Nephron (organoid): ENCODE measurements around the gene LAMA5.

Experiments
- H3K27ac Mint-ChIP-seq, 3 experiments: 2 replicates each; pipeline ENCODE4 v1.8.0; 2020; ENCODE audit warnings: mixed read lengths in 3 of 3, mild to moderate bottlenecking in 2 of 3, moderate library complexity in 1 of 3
- H3K27me3 Mint-ChIP-seq: 2 replicates; pipeline ENCODE4 v1.8.0; 2021; ENCODE audit warnings: low read depth, mild to moderate bottlenecking, moderate library complexity, mixed read lengths
- H3K36me3 Mint-ChIP-seq: 2 replicates; pipeline ENCODE4 v1.8.0; 2020; ENCODE audit warnings: low read depth, mixed read lengths
- H3K4me1 Mint-ChIP-seq: 2 replicates; pipeline ENCODE4 v1.8.0; 2020; ENCODE audit warnings: mixed read lengths
- H3K4me3 Mint-ChIP-seq, 3 experiments: 2 replicates each; pipeline ENCODE4 v1.8.0; 2020; ENCODE audit warnings: mild to moderate bottlenecking in 3 of 3, mixed read lengths in 3 of 3, moderate library complexity in 2 of 3
- H3K9me3 Mint-ChIP-seq: 2 replicates; pipeline ENCODE4 v1.8.0; 2020; ENCODE audit warnings: mixed read lengths
- TF ChIP-seq, protein P1 (sequence below), 3 experiments: fragments of 200-600 bp; sonication (generic); IDR thresholded peaks; one replicate each; pipeline ENCODE4 v1.5.0; 2021; ENCODE audit warnings: antibody characterized with exemption in 3 of 3; ENCODE audit not compliant: unreplicated experiment in 3 of 3

The LAMA5 gene

DNA sequence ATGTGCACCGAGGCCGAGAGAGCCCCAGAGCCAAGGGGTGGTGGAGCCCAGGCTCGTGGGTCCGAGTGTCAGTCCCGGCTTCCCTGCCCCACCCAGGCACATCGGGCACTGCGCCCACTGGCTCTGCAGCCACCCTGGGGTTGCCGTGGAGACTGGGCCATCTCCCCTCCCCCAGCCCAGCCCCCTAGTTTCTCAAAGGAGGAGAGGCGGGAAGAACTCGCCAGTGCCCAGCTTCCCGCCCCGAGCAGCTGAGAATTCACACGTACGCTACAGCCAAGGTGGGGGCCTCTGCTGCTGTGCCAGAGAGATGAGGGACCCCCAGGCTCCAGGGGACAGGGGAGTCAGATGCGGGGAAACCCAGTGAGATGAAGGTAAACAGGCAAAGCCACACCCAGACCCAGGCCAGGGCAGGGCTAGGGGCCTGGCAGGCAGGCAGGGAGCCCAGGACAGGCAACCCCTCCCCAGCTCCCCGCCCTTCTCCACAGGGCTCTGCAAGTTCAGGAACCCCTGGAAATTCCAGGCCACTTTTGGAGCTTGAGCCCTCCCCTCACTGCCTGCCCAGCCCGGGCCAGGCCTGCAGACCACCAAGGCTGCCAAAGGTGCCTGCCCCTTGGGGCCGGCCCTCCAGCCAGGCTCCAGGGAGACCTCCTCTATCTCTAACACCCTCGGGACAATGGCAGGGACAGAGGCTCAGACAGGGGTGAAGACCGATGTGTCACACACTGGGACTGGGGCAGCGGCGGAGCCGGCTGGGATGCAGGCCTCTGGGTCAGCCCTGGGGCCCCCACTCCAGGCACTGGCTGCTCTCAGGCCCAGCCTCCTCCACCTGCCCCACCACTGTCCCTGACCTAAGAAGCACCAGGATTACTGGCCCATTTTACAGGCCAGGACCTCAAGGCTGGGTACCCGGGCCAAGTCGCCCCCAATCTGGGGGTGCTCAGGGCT lies 6.0 kb downstream of the LAMA5 start:
- H3K9me3 Mint-ChIP-seq, result no peaks in the 10 kb centered on the region
- no peaks in the 10 kb centered on the region for H3K27me3 Mint-ChIP-seq
- peak overlapping the region in 1 of 3 experiments; percentile 23 for H3K4me3 Mint-ChIP-seq
- H3K27ac Mint-ChIP-seq, result no peak overlapping the region
- H3K36me3 Mint-ChIP-seq, result no peaks in the 10 kb centered on the region
- TF ChIP-seq, protein P1, sequence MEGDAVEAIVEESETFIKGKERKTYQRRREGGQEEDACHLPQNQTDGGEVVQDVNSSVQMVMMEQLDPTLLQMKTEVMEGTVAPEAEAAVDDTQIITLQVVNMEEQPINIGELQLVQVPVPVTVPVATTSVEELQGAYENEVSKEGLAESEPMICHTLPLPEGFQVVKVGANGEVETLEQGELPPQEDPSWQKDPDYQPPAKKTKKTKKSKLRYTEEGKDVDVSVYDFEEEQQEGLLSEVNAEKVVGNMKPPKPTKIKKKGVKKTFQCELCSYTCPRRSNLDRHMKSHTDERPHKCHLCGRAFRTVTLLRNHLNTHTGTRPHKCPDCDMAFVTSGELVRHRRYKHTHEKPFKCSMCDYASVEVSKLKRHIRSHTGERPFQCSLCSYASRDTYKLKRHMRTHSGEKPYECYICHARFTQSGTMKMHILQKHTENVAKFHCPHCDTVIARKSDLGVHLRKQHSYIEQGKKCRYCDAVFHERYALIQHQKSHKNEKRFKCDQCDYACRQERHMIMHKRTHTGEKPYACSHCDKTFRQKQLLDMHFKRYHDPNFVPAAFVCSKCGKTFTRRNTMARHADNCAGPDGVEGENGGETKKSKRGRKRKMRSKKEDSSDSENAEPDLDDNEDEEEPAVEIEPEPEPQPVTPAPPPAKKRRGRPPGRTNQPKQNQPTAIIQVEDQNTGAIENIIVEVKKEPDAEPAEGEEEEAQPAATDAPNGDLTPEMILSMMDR (IDR thresholded peaks at IDR 0.05; ENCODE audit: unreplicated experiment in 3 of 3), result no peak
- peaks cover 30% of the 10 kb centered on the region for H3K4me1 Mint-ChIP-seq

DNA sequence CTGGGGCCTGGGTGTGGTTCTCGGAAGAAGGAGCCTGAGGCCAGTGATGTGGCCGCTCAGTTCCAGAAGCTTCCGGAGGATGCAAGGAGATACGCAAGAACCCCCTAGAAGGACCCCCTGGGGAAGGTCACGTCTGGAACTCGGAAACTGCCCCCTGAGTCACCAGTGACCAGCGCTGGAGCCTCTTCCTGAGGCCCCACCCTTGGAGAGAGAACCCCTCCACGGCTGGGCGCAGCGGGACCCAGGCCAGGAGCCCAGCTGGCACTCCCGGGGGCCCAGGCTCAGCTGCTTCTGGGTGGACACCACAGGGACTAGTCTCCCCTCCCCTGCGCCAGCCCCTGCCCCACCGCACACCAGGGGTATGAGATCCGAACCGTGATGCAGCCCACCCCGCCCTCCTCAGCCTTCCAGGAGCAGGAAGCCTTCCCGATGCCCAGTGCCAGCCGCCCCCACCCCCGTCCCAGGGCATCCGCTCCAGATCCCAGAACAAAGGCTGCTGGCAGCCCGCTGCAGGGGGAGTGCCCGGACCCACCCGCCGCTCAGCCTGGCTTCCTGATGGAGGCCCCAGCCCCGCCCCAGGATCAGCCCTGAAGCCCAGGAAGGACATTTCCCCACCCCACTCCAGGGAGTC lies 7.5 kb downstream of the LAMA5 start:
- no peaks in the 10 kb centered on the region for H3K9me3 Mint-ChIP-seq
- H3K36me3 Mint-ChIP-seq, result no peaks in the 10 kb centered on the region
- peaks cover 28% of the 10 kb centered on the region for H3K4me1 Mint-ChIP-seq
- TF ChIP-seq, protein P1 (IDR thresholded peaks at IDR 0.05; ENCODE audit: unreplicated experiment in 3 of 3), result no peak
- H3K4me3 Mint-ChIP-seq, result no peak overlapping the region
- no peak overlapping the region for H3K27ac Mint-ChIP-seq
- no peaks in the 10 kb centered on the region for H3K27me3 Mint-ChIP-seq

DNA sequence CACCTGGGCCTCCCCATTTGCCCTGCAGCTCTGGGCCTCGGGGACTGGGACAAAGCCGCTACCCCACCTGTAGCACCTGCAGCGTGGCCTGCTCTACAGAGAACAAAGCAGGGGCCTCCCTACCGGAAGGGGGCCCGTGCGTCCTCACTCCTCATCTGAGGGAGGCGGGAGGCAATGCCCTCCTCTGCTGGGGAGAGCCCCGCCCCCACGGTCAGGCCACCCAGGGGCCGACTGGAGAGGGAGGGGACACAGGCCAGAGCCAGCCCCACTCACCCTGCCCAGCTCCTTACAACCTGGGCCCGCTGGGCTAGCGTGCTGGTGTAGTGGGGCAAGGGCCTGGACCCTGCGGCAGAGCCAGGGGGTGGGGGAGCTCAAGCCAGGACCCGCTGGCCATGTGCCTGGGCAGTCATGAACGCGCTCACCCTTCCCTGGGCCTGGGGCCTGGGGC lies 8.0 kb downstream of the LAMA5 start:
- H3K4me3 Mint-ChIP-seq, result peak overlapping the region in 2 of 3 experiments; percentile 34 to 44

DNA sequence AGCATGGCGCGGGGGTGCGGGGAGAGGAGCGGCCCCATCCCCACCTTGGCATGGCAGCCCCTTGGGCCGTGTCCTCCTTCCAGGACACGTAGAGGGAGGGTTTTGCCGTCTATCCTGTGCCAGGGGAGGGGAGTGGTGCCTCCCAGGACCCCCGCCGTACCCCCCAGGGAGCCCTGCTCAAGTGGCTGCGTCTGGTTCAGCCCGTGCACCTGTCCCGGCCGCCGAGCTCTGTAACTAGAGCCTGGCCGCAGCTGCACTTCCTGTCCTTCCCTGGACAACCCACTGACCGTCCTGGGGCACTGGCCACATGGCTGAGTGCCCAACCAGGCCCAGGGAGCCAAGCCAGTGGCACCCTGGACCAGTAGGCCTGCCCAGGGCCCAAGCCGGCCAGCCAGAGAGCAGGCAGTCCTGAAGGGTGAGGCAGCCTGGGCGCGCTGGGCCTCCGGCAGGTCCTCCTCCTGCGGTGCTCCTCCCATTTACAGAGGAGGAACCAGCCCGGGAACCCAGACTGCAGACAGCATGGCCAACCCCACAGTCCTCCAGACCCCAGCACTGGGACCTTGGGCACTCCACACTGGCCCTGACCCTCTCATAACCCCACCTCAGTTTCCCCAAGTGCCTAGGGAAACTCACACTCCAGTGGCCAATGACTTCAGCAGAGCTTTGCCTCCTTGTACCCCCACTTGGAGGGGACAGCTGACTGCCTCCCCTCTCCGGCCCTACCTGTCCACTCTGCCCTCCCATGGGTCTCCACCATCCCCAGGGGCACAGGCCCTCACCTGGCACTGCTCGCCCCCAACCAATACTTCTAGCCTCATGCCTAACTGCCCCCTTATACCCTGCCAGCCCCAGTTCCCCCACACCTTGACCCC lies 8.7 kb downstream of the LAMA5 start:
- H3K27ac Mint-ChIP-seq, result peak overlapping the region in 2 of 3 experiments; percentile 38 to 64
- no peaks in the 10 kb centered on the region for H3K9me3 Mint-ChIP-seq
- TF ChIP-seq, protein P1 (IDR thresholded peaks at IDR 0.05; ENCODE audit: unreplicated experiment in 3 of 3), result no peak
- H3K27me3 Mint-ChIP-seq, result no peaks in the 10 kb centered on the region
- H3K4me1 Mint-ChIP-seq, result peaks cover 28% of the 10 kb centered on the region
- H3K4me3 Mint-ChIP-seq, result peak overlapping the region in 2 of 3 experiments; percentile 34 to 44
- H3K36me3 Mint-ChIP-seq, result no peaks in the 10 kb centered on the region

More for the DNA sequence above, 8.0 kb downstream of the LAMA5 start:
- Mint-ChIP-seq H3K4me1 (peaks cover 28% of the 10 kb centered on the region), H3K27ac (peak overlapping the region in 2 of 3 experiments; percentile 38 to 64), H3K9me3 (no peaks in the 10 kb centered on the region), H3K27me3 (no peaks in the 10 kb centered on the region), H3K36me3 (no peaks in the 10 kb centered on the region)
- TF ChIP-seq, protein P1 (IDR thresholded peaks at IDR 0.05; ENCODE audit: unreplicated experiment in 3 of 3), result no peak

DNA sequence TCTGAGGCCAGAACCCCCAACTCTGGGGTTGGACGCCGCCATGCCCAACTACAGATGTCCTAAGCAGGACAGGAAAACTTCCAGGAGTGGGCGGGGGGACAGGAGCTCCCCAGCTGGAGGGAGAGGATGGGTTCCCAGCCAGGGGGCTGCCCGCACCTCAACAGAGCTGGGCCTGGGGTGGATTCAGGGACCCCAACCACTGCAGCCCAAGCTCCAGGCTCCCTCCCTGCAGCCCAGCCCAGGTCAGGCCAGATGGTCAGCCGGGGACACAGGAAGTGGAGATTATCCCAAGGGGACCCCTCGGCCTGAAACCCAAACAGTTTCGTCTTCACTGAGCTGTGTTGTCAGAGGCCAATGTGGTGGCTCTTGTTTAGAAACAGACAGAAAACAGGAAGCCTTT lies 9.4 kb downstream of the LAMA5 start:
- H3K27me3 Mint-ChIP-seq, result no peaks in the 10 kb centered on the region
- TF ChIP-seq, protein P1 (IDR thresholded peaks at IDR 0.05; ENCODE audit: unreplicated experiment in 3 of 3), result no peak
- H3K27ac Mint-ChIP-seq, result no peak overlapping the region
- H3K9me3 Mint-ChIP-seq, result no peaks in the 10 kb centered on the region
- no peak overlapping the region for H3K4me3 Mint-ChIP-seq
- peaks cover 26% of the 10 kb centered on the region for H3K4me1 Mint-ChIP-seq
- no peaks in the 10 kb centered on the region for H3K36me3 Mint-ChIP-seq
